ENCODE data around the gene SERPINA3. TPM values are rescaled to one million over a fixed set of nuclear protein-coding genes. Genes with fewer than 3 reads are reported as not detected.

SERPINA3 gene
- not detected in 2 replicates for total RNA-seq (2014; rRNA removed; shearing (Covaris generic))

DNA sequence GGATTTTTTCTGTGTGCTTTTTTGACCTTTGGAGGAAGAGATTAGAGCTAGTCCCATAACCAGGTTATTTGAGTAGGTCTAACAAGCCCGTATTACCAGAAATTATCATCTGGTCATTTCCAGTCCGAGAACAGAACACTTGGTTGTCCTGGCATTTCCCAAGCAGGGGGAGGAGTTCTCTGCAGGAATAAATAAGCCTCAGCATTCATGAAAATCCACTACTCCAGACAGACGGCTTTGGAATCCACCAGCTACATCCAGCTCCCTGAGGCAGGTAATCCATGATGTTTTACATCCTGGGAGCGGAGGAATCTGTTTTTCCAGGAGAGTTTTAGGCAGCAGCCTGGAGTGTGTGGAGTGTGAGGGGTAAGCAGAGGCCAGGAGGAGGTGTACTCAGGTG is at the start of gene SERPINA3:
TSS of gene SERPINA3 (plus strand) at position 218 of the 400 bp plus-strand sequence. CDS start 2,051 bp downstream, outside the sequence.
- H3K4me3 ChIP-seq (ENCODE audit: insufficient read depth, low read depth, low read length), result no peak within 1 kb of the TSS
- no peak for DNase-seq

DNA sequence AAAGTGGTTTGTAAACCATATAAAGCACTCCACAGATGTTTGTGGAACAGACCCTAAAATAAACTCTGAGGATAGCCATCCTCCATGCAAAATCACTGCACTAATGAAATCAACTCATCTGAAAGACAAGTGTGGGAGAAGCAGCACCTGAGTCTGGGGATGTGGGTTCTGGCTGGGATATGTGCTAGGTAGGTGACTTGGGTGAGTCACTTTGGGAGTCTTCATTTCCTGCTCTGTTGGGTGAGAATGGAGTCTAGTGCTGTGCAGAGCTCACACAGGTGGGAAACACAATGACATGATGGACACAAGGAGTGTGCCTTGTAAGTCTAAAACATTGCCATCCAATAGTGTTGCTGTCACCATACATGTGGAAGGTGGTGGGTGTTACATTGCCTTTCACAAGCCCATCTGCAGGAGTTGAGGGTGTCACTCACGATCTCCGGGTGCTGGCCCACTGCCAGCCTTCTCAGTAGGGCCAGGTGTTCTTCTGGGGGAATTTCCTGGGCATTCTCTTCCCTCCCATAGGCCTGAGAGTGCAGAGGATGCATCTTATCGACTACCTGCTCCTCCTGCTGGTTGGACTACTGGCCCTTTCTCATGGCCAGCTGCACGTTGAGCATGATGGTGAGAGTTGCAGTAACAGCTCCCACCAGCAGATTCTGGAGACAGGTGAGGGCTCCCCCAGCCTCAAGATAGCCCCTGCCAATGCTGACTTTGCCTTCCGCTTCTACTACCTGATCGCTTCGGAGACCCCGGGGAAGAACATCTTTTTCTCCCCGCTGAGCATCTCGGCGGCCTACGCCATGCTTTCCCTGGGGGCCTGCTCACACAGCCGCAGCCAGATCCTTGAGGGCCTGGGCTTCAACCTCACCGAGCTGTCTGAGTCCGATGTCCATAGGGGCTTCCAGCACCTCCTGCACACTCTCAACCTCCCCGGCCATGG is 49.0 kb upstream of the SERPINA3 start:
- H3K36me3 ChIP-seq (replicated peaks; ENCODE audit: control insufficient read depth, insufficient read depth, low read length), result no peaks in the 10 kb centered on the region
- H3K27me3 ChIP-seq (ENCODE audit: control insufficient read depth, insufficient read depth, low read length), result no peaks in the 10 kb centered on the region
- no peak for DNase-seq
- H3K4me3 ChIP-seq (ENCODE audit: insufficient read depth, low read depth, low read length), result no peak overlapping the region

More for the DNA sequence above, at the start of gene SERPINA3:
- Histone ChIP-seq H3K36me3 (replicated peaks; ENCODE audit: control insufficient read depth, insufficient read depth, low read length) (no peaks in the 10 kb centered on the region), H3K27me3 (ENCODE audit: control insufficient read depth, insufficient read depth, low read length) (no peaks in the 10 kb centered on the region)

DNA sequence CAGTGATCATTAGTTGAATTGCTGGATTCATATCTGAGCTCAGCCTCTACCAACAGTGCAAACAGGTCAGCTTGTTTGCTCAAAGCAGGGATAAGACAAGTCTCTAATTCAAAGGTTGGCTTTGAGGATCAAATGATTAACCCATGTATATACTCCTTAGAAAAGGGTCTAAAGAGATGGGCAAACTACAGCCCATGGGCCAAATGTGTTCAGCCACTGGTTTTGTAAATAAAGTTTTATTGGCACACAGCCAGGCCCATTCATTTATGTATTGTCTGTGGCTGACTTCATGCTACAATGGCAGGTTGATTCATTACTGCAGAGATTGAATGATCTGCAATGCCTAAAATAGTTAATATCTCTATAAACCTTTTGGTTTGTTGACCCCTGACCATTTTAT is 47.8 kb upstream of the SERPINA3 start:
- DNase-seq, result no peak
- no peak overlapping the region for H3K4me3 ChIP-seq (ENCODE audit: insufficient read depth, low read depth, low read length)
- H3K36me3 ChIP-seq (replicated peaks; ENCODE audit: control insufficient read depth, insufficient read depth, low read length), result no peaks in the 10 kb centered on the region
- H3K27me3 ChIP-seq (ENCODE audit: control insufficient read depth, insufficient read depth, low read length), result no peaks in the 10 kb centered on the region

DNA sequence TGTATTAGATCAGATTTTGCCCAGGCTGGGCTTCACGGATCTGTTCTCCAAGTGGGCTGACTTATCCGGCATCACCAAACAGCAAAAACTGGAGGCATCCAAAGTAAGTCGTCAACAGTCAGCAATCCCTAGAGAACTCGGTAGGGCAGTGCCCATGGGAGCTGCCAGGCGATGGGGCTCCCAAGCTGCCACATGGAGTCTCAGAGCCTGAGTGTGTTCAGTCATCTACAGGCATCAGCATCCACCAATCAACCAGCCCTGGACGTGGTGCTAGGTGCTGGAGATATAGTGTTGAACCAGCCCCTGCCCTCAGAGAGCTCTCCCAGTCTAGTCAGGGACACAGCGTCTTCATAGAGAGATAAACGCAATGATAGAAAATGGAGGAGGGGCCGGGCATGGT is 44.0 kb upstream of the SERPINA3 start:
- DNase-seq, result no peak
- H3K27me3 ChIP-seq (ENCODE audit: control insufficient read depth, insufficient read depth, low read length), result no peaks in the 10 kb centered on the region
- H3K36me3 ChIP-seq (replicated peaks; ENCODE audit: control insufficient read depth, insufficient read depth, low read length), result no peaks in the 10 kb centered on the region
- H3K4me3 ChIP-seq (ENCODE audit: insufficient read depth, low read depth, low read length), result no peak overlapping the region

DNA sequence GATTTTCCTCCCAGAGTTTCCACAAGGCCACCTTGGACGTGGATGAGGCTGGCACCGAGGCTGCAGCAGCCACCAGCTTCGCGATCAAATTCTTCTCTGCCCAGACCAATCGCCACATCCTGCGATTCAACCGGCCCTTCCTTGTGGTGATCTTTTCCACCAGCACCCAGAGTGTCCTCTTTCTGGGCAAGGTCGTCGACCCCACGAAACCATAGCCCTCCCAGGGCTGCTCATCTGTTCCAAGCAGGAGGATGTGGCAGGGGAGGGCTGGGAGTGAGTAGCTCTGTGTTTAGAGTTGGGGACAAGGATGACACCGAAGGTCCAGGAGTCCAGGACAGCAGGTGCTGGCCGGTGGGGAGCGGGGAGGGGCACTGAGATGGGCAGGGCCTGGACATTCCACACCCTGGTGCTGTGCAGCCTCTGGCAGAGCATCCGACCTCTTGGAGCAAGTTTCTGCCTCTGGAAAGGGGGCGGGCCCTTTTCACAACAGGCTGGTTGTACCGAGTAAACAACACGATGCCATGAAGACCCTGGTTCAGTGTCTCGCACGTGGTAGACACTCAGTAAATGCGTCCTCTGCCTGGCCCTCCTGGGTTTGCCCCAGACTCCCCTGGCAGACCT is 42.7 kb upstream of the SERPINA3 start:
- H3K4me3 ChIP-seq (ENCODE audit: insufficient read depth, low read depth, low read length), result no peak overlapping the region
- no peak for DNase-seq
- peaks cover 2% of the 10 kb centered on the region; the same call in 1 of the 2 replicates for H3K27me3 ChIP-seq (ENCODE audit: control insufficient read depth, insufficient read depth, low read length)
- no peaks in the 10 kb centered on the region for H3K36me3 ChIP-seq (replicated peaks; ENCODE audit: control insufficient read depth, insufficient read depth, low read length)

DNA sequence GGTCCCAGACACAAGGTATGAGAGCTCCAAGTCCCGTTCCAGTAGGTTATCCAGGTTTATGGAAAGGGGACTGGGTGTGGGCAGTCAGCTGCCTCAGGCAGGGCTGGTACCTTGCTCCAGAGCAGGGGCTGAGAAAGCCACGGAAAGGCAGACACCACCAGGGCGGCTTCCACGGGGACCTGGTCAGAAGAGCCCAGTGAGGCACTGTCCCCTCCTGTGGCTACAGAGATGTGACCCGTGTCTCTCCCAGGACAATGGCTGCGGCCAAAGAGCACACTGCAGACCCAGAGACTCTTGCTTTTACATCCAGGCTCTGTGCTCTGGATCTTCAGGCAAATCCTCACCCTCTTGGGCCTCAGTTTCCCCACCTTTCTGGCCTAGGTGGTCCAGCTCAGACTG is 42.2 kb upstream of the SERPINA3 start:
- Histone ChIP-seq H3K36me3 (replicated peaks; ENCODE audit: control insufficient read depth, insufficient read depth, low read length) (no peaks in the 10 kb centered on the region), H3K4me3 (ENCODE audit: insufficient read depth, low read depth, low read length) (no peak overlapping the region), H3K27me3 (ENCODE audit: control insufficient read depth, insufficient read depth, low read length) (peaks cover 2% of the 10 kb centered on the region; the same call in 1 of the 2 replicates)
- no peak for DNase-seq

DNA sequence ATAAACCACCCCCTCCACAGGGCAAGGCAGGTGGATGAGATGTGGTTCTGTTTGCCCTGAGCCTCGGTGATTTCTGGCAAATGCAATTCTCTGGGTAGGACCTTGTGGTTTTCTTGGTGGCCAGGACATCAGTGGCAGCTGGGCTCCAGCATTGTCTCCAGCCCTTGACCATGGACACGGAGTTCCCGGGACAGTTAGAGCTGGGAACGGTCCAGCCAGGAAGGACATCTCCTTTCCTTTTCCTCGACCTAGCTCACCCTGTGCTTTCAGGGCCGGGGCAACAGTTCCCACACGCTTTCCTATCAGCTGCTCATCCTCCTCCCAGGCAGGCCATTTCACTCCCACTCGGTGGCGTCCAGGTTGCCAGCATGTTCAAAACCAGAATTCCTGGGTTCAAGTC is 41.8 kb upstream of the SERPINA3 start:
- H3K27me3 ChIP-seq (ENCODE audit: control insufficient read depth, insufficient read depth, low read length), result peaks cover 2% of the 10 kb centered on the region; the same call in 1 of the 2 replicates
- no peak for DNase-seq
- no peaks in the 10 kb centered on the region for H3K36me3 ChIP-seq (replicated peaks; ENCODE audit: control insufficient read depth, insufficient read depth, low read length)
- no peak overlapping the region for H3K4me3 ChIP-seq (ENCODE audit: insufficient read depth, low read depth, low read length)

DNA sequence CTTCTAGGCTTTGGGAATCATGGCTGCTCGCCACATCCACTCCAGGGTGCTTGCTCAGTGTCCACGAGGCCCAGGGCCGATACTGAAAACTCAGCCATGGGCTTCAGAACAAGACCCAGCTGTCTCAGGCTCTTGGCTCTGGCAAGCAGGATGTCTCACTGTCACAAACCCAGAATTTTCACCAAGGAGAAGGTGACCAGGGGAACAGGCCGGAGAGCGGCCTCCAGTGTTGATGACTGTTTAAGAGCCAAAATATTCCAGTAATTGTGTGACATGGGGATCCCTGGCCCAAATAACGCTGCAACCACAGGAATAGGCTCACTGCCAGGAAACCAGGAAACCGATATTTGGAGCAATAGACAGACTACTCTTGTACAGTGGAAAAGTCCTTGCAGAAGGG is 40.8 kb upstream of the SERPINA3 start:
- H3K27me3 ChIP-seq (ENCODE audit: control insufficient read depth, insufficient read depth, low read length), result peaks cover 2% of the 10 kb centered on the region; the same call in 1 of the 2 replicates
- no peaks in the 10 kb centered on the region for H3K36me3 ChIP-seq (replicated peaks; ENCODE audit: control insufficient read depth, insufficient read depth, low read length)
- H3K4me3 ChIP-seq (ENCODE audit: insufficient read depth, low read depth, low read length), result no peak overlapping the region
- no peak for DNase-seq

DNA sequence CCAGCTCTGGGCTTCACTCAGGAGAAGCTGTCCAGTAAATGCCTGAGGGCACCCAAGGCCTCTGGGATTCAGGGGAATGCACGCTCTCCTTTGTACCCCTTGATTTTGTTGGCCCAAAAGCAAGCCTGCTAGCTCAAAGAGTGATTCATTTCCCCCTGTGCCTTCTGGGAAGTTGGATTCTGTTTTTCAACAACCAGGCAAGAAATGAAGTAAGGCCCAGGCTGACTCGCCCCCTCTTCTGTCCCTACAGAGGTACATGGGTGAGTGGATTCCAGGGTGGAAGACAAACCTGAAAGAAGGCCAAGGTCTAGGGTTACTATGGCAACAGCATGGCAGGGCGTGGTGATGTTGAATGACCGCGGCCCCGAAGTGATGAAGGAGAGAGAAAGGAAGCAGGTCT is 40.2 kb upstream of the SERPINA3 start:
- Histone ChIP-seq H3K36me3 (replicated peaks; ENCODE audit: control insufficient read depth, insufficient read depth, low read length) (no peaks in the 10 kb centered on the region), H3K4me3 (ENCODE audit: insufficient read depth, low read depth, low read length) (no peak overlapping the region), H3K27me3 (ENCODE audit: control insufficient read depth, insufficient read depth, low read length) (peaks cover 2% of the 10 kb centered on the region; the same call in 1 of the 2 replicates)
- no peak for DNase-seq

DNA sequence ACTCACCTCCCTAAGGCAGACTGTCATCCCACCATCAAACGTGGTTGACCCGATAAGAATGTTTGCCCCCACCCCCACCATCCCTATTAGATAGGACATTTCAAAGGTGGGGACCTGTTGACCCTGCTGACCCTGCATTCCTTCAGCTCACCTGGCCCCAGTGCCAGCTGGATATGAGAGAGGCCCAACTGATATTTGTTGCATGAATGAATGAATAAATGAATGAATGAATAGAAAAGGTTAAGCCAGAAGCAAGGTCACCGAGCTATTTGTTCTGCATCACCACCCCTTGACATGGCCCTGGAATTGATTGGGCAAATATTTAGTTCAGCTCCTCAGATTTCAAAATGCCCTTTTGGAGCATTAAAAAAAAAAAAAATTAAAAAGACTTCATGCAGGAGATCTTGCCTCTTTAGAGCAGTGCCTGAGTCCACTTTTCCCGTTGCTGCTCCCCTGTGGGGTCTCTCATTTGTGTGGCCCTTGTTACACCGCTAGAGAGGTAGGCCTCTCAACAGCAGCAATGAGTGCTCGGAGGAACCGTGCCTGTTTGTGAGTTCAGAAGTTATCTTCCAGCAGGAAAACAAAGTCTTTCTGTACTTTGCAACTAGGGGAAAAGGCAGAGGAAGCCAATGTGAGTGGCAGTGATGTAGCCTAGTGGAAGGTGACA is 39.4 kb upstream of the SERPINA3 start:
- H3K36me3 ChIP-seq (replicated peaks; ENCODE audit: control insufficient read depth, insufficient read depth, low read length), result no peaks in the 10 kb centered on the region
- peaks cover 2% of the 10 kb centered on the region; the same call in 1 of the 2 replicates for H3K27me3 ChIP-seq (ENCODE audit: control insufficient read depth, insufficient read depth, low read length)
- DNase-seq, result no peak
- H3K4me3 ChIP-seq (ENCODE audit: insufficient read depth, low read depth, low read length), result no peak overlapping the region

DNA sequence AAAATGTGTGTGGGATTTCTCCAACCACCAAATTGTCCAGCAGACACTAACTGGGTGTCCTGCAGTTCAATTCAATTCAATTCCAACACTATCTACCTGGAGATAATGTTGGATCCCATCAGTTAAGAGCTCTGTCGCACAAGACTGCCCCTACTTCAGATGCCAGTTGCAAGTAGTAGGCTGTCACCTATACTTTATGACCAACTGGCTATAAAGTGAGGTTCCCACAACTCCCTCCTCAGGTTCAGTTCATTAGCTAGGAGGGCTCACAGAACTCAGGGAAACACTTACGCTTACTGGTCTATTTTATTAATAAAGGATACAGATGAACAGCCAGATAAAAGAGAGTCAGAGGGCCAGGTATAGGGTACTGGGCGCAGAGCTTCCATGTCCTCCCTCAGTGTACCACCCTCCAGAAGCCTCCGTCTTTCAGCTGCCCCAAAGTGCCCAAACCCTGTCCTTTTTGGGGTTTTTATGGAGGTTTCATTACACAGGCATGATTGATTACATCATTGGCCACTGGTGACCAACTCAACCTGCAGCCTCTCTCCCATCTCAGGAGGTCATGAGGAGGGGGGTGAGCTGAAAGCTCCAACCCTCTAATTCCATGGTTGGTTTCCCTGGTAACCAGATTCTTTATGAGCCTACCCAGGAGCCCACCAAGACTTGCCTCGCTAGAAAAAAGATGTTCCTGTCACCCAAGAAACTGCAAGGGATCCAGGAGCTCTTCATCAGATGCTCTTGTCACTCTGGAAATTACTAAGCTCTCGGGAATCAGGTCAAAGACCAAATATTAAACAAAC is 38.5 kb upstream of the SERPINA3 start:
- no peaks in the 10 kb centered on the region for H3K36me3 ChIP-seq (replicated peaks; ENCODE audit: control insufficient read depth, insufficient read depth, low read length)
- H3K27me3 ChIP-seq (ENCODE audit: control insufficient read depth, insufficient read depth, low read length), result peaks cover 2% of the 10 kb centered on the region; the same call in 1 of the 2 replicates
- no peak for DNase-seq
- H3K4me3 ChIP-seq (ENCODE audit: insufficient read depth, low read depth, low read length), result no peak overlapping the region

DNA sequence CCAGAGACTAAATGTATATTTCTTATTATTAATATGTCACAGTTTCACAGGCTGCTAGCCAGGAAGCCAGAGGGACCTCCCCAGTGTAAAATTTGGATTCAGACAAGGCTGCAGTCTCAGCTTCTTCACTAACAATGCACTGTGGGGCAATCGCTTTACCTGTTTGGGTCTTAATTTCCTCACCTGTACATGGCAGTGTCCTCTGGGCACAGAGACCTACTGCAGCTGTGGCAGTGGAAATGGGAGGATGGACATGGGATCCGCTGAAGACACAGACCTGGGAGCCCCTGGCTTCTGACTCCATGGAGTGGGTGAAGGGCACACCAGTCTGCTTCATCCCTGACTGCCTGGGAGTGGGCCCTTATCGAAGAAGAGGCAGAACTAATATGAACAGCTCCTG is 37.9 kb upstream of the SERPINA3 start:
- DNase-seq, result no peak
- peaks cover 2% of the 10 kb centered on the region; the same call in 1 of the 2 replicates for H3K27me3 ChIP-seq (ENCODE audit: control insufficient read depth, insufficient read depth, low read length)
- no peak overlapping the region for H3K4me3 ChIP-seq (ENCODE audit: insufficient read depth, low read depth, low read length)
- no peaks in the 10 kb centered on the region for H3K36me3 ChIP-seq (replicated peaks; ENCODE audit: control insufficient read depth, insufficient read depth, low read length)

DNA sequence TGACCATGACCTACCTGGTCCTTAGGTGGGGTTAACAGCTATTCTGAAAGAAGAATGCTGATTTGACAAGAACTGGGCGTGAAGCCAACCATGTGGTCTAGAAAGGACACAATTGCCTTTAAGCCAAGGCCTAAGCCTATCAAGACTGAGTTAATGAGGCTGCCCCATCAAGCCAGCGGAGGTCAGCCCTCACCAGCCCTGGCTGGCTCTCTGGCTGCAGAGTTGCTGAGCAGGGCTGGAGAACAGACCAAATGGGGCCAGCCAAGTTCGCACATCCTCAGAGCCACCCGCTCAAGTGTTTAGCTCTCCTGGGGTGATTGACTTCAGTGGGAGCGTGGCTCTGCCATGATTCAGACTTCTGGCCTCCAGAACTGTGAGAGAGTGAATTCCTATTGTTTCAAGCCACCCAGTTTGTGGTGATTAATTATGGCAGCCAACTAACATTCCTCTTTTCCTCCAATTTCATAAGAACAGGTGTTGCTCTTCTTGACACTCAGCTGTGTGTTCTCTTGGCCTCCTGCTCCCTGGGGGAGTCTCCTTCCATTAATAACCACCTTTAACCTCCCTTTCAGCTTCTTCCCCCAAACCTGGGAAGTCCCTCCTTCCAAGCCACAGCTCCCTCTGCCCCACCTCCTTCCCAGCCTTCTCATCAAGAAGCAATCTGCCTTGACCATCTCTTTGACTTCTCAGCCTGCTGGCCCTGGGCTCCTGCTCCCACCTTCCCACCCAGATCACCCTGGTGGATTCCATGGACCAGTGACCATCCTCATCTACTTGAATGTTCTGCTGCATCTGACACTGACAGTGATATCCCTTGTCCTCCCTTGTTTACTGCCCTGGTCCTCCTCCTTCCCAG is 36.2 kb upstream of the SERPINA3 start:
- H3K36me3 ChIP-seq (replicated peaks; ENCODE audit: control insufficient read depth, insufficient read depth, low read length), result no peaks in the 10 kb centered on the region
- no peak overlapping the region for H3K4me3 ChIP-seq (ENCODE audit: insufficient read depth, low read depth, low read length)
- no peak for DNase-seq
- H3K27me3 ChIP-seq (ENCODE audit: control insufficient read depth, insufficient read depth, low read length), result peaks cover 2% of the 10 kb centered on the region; the same call in 1 of the 2 replicates
